T-cell (primary cell): ENCODE measurements around the gene ETV4. TPM values are rescaled to one million over a fixed set of nuclear protein-coding genes. Genes with fewer than 3 reads are reported as not detected.

ENCODE experiments used
- ATAC-seq, 4 experiments: fragments of 200-7000 bp in 3 of 4; fragments of 150-1000 bp in 1 of 4; cut with Tn5 transposase; replicated peaks in 1 of 4; 1 replicate in 3 of 4; 2 replicates in 1 of 4; pipeline ENCODE4 v1.10.0; 2021; ENCODE audit warnings: moderate library complexity in 3 of 4, mild to moderate bottlenecking in 2 of 4, moderate number of reproducible peaks in 1 of 4
- CTCF ChIA-PET, 2 donors: fragments of 300-600 bp; sonication (Branson Sonifier 250); formaldehyde crosslinking; loops; one replicate each; lab custom pipeline; 2022; ENCODE audit warnings: antibody characterized with exemption in 2 of 2; lab: Charles Lee
- POLR2A ChIA-PET, 2 donors: fragments of 300-600 bp; sonication (Branson Sonifier 250); formaldehyde crosslinking; loops; one replicate each; lab custom pipeline; 2022; ENCODE audit warnings: antibody characterized with exemption in 2 of 2; lab: Charles Lee
- DNase-seq, 35 experiments: peaks; one replicate each; pipeline versions ENCODE4 v3.0.0 to v3.0.0-alpha.2; 2013 to 2023
- H3K27ac ChIP-seq: one replicate; pipeline ENCODE4 v1.5.1; 2013; ENCODE audit warnings: low read length
- H3K27me3 ChIP-seq, 2 experiments: replicated peaks in 1 of 2; 1 replicate in 1 of 2; 2 replicates in 1 of 2; pipeline versions ENCODE4 v1.6.1 to v1.7.0; 2013; ENCODE audit warnings: low read length in 1 of 2, mixed read lengths in 1 of 2; ENCODE audit not compliant: control insufficient read depth in 2 of 2, insufficient read depth in 2 of 2; ENCODE audit errors: extremely low read depth in 1 of 2
- H3K36me3 ChIP-seq, 2 donors: 1 replicate in 1 of 2; 2 replicates in 1 of 2; pipeline versions ENCODE4 v1.6.1 to v1.7.0; 2013; ENCODE audit warnings: low read length in 1 of 2; ENCODE audit not compliant: control insufficient read depth in 2 of 2, insufficient read depth in 1 of 2; ENCODE audit errors: extremely low read depth in 1 of 2
- H3K4me1 ChIP-seq, 2 experiments: 1 replicate in 1 of 2; 2 replicates in 1 of 2; pipeline versions ENCODE4 v1.6.1 to v1.7.0; 2013; ENCODE audit warnings: low read length in 2 of 2, mixed read lengths in 1 of 2; ENCODE audit not compliant: insufficient read depth in 2 of 2, control insufficient read depth in 1 of 2; ENCODE audit errors: extremely low read depth in 1 of 2
- H3K4me3 ChIP-seq, 2 donors: 1 replicate in 1 of 2; 2 replicates in 1 of 2; pipeline versions ENCODE4 v1.5.1 to v1.7.0; 2013; ENCODE audit warnings: mild to moderate bottlenecking in 2 of 2, low read length in 1 of 2, moderate library complexity in 1 of 2; ENCODE audit not compliant: control insufficient read depth in 1 of 2; ENCODE audit errors: extremely low read depth in 1 of 2
- H3K9me3 ChIP-seq: 2 replicates; pipeline ENCODE4 v1.7.0; 2013
- H3K27ac Mint-ChIP-seq, 2 donors: one replicate each; pipeline ENCODE4 v1.8.0; 2020 to 2021; ENCODE audit warnings: mild to moderate bottlenecking in 2 of 2, mixed read lengths in 2 of 2
- H3K27me3 Mint-ChIP-seq, 2 donors: one replicate each; pipeline ENCODE4 v1.8.0; 2021 to 2022; ENCODE audit warnings: mixed read lengths in 2 of 2
- H3K36me3 Mint-ChIP-seq: one replicate; pipeline ENCODE4 v1.8.0; 2021; ENCODE audit warnings: mixed read lengths
- H3K4me1 Mint-ChIP-seq, 3 donors: one replicate each; pipeline ENCODE4 v1.8.0; 2020 to 2022; ENCODE audit warnings: mixed read lengths in 3 of 3, mild to moderate bottlenecking in 1 of 3
- H3K4me3 Mint-ChIP-seq, 3 donors: one replicate each; pipeline ENCODE4 v1.8.0; 2020 to 2022; ENCODE audit warnings: mild to moderate bottlenecking in 3 of 3, mixed read lengths in 3 of 3, moderate library complexity in 3 of 3
- H3K9me3 Mint-ChIP-seq, 3 donors: one replicate each; pipeline ENCODE4 v1.8.0; 2020 to 2022; ENCODE audit warnings: mixed read lengths in 3 of 3
- WGBS: methylation state at CpG from one replicate; pipeline ENCODE4 v1.1.5; 2013; ENCODE audit warnings: missing lambda C conversion rate; ENCODE audit not compliant: insufficient coverage; 5-methylcytosine and 5-hydroxymethylcytosine counted together
- total RNA-seq, 35 experiments: library from RNA in 6 of 35; stranded (reverse) in 6 of 35; fragments of 120-200 nt in 1 of 35; gene quantifications; one replicate each; pipeline versions ENCODE4 v1.2.1 to v1.2.4 and lab custom pipeline; 2013 to 2026

Gene ETV4
- total RNA-seq, 5 donors from 2014 or later (not counting 1 experiment from before 2014, with no cell fraction given), result 0.41 to 0.46 (median 0.44) TPM; not detected in 2

DNA sequence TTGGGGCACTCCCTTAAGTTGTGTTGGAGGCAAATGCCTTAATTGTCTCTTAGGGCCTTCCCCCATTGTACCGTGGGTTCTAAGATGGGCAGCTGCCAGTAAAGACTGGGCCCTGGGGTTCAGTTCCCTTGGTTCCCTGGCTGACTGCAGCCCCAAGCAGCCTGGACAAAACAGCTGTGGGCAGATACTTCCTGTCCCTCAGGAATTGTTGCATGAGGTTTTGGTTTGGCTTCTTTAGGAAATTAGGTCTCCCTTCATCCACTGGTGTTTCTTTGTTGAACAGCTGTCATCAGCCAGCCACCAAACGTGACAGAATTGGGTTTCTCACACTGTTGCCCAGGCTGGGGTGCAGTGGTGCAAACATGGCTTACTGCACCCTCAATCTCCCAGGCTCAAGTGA lies 42.0 kb upstream of the ETV4 start:
- no peak overlapping the region for H3K27ac Mint-ChIP-seq

DNA sequence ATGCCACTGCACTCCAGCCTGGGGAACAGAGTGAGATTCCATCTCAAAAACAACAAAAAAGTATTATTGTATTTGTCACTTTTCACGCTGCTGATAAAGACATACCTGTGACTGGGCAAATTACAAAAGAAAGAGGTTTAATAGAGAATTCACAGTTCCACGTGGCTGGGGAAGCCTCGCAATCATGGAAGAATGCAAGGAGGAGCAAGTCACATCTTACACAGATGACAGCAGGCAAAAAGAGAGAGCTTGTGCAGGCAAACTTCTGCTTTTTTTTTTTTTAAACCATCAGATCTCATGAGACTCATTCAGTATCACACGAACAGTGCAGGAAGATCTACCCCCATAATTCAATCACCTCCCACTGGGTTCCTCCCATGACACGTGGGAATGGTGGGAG lies 41.5 kb upstream of the ETV4 start:
- DNase-seq, result no peak
- 80% methylated on average over 1 of the region's 5 CpGs for WGBS
- H3K27ac ChIP-seq, result no peak overlapping the region
- H3K36me3 ChIP-seq, result no peaks in the 10 kb centered on the region
- no peak for ATAC-seq
- no peaks in the 10 kb centered on the region for H3K27me3 ChIP-seq
- CTCF ChIA-PET, result no interaction called here
- H3K4me3 ChIP-seq, result no peak overlapping the region
- Mint-ChIP-seq H3K27ac (no peak overlapping the region), H3K4me1 (no peaks in the 10 kb centered on the region), H3K36me3 (no peaks in the 10 kb centered on the region), H3K9me3 (no peaks in the 10 kb centered on the region), H3K4me3 (no peak overlapping the region), H3K27me3 (peaks cover 2 to 6% of the 10 kb centered on the region in 2 donors)
- H3K9me3 ChIP-seq, result no peaks in the 10 kb centered on the region
- H3K4me1 ChIP-seq, result no peaks in the 10 kb centered on the region
- POLR2A ChIA-PET, result no interaction called here

More for the DNA sequence above, 42.0 kb upstream of the ETV4 start:
- DNase-seq (no peak), ATAC-seq (no peak)
- no peaks in the 10 kb centered on the region for H3K4me1 ChIP-seq
- ChIA-PET CTCF (no interaction called here), POLR2A (no interaction called here)
- WGBS, result 80% methylated on average over 1 of the region's 2 CpGs
- H3K27ac ChIP-seq, result no peak overlapping the region
- H3K27me3 ChIP-seq, result no peaks in the 10 kb centered on the region
- no peaks in the 10 kb centered on the region for H3K36me3 ChIP-seq
- Mint-ChIP-seq H3K4me3 (no peak overlapping the region), H3K9me3 (no peaks in the 10 kb centered on the region), H3K27me3 (peaks cover 2 to 6% of the 10 kb centered on the region in 2 donors), H3K4me1 (no peaks in the 10 kb centered on the region), H3K36me3 (no peaks in the 10 kb centered on the region)
- no peaks in the 10 kb centered on the region for H3K9me3 ChIP-seq
- H3K4me3 ChIP-seq, result no peak overlapping the region

DNA sequence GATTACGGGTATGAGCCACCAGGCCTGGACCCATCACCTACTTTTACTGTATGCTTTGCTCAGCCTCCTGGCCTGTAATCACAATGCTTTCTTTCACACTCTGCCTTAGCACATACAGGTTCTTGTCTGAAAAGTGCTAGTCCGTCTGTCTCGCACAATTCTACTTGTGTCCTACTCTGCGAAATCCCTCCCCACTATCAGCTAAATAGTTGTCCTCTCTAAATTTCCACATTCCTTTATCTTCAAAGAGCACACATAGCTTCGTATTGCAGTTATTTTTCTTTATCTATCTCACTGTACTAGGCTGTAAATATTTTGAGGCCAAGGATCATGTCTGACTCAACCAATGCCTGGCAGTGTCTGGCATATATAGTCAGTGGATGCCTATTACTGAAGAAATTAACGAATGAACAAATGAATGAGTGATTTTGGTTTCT lies 38.5 kb upstream of the ETV4 start:
- Histone ChIP-seq H3K4me1 (no peaks in the 10 kb centered on the region), H3K9me3 (no peaks in the 10 kb centered on the region), H3K27me3 (peaks cover 0 to 2% of the 10 kb centered on the region in 2 experiments), H3K27ac (no peak overlapping the region), H3K4me3 (no peak overlapping the region), H3K36me3 (no peaks in the 10 kb centered on the region)
- Mint-ChIP-seq H3K36me3 (no peaks in the 10 kb centered on the region), H3K4me1 (peaks cover under 1 to 2% (median 1%) of the 10 kb centered on the region in 3 donors), H3K9me3 (no peaks in the 10 kb centered on the region), H3K27ac (no peak overlapping the region), H3K4me3 (no peak overlapping the region), H3K27me3 (peaks cover 2 to 6% of the 10 kb centered on the region in 2 donors)
- ChIA-PET CTCF (interaction anchor here in 1 of 2 donors (0.5 to 1.3 kb wide), 2 partner anchors 63 to 89 kb away, joined by 3 to 4 read pairs; no protein-coding TSS in a partner anchor), POLR2A (no interaction called here)
- DNase-seq (no peak), ATAC-seq (no peak)
- 92% methylated on average over 3 of the region's 6 CpGs for WGBS

DNA sequence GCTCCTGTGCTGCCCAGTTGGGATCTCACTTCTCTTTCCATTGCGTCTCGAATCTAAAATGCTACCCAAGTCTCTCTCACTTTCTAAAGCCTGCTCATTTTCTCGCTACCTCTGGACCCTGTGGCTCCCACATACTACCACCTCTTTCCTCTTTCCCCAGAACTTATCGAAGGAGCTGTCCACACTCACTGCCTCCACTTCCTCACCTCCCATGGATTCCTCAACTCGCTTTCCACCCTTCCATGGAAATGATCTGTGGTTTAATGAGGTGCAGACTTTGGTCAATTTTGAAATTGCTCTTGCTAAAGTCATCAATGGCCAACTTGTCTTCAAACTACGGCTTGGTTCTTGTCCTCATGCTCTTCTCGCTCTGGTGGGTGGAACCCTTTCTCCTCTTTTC lies 37.2 kb upstream of the ETV4 start:
- no peak for ATAC-seq
- WGBS, result 79% methylated on average over 5 of the region's 7 CpGs

DNA sequence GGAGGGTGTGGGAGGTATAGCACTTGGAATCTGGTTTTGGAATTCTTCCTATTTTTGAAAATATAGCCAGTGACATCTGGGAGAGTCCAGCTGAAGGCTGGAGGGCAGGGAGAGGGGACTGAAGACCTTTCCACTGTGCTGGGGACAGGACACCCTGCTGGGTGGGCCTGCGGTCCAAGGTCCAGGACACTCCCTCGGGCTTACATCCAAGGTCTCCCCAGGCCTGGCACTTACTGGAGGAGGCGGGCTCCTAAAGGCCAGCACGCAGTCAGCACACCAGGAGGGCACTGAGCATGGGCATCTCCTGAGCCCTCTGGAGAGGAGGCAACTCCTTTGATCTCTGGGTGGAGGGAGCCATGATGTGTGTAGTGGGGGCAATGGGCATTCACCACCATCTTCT lies 35.5 kb upstream of the ETV4 start:
- Mint-ChIP-seq H3K36me3 (no peaks in the 10 kb centered on the region), H3K27ac (no peak overlapping the region), H3K27me3 (peaks cover 3 to 12% of the 10 kb centered on the region in 2 donors), H3K4me3 (no peak overlapping the region), H3K4me1 (peaks cover 14 to 19% (median 15%) of the 10 kb centered on the region in 3 donors), H3K9me3 (no peaks in the 10 kb centered on the region)
- POLR2A ChIA-PET, result no interaction called here
- CTCF ChIA-PET, result no interaction called here
- no peak for DNase-seq
- H3K36me3 ChIP-seq, result no peaks in the 10 kb centered on the region
- WGBS, result 100% methylated on average over 2 of the region's 4 CpGs
- H3K27ac ChIP-seq, result no peak overlapping the region
- H3K27me3 ChIP-seq, result peaks cover 0 to 2% of the 10 kb centered on the region in 2 experiments
- peaks cover 4 to 17% of the 10 kb centered on the region in 2 experiments for H3K4me1 ChIP-seq
- no peak for ATAC-seq
- H3K4me3 ChIP-seq, result no peak overlapping the region
- no peaks in the 10 kb centered on the region for H3K9me3 ChIP-seq

More for the DNA sequence above, 37.2 kb upstream of the ETV4 start:
- POLR2A ChIA-PET, result no interaction called here
- no peak overlapping the region for H3K4me3 ChIP-seq
- H3K9me3 Mint-ChIP-seq, result no peaks in the 10 kb centered on the region
- CTCF ChIA-PET, result interaction anchor here in 1 of 2 donors (1.3 kb wide), 1 partner anchor 90 kb away, joined by 4 read pairs; no protein-coding TSS in a partner anchor
- no peak overlapping the region for H3K4me3 Mint-ChIP-seq
- no peaks in the 10 kb centered on the region for H3K36me3 Mint-ChIP-seq
- no peaks in the 10 kb centered on the region for H3K9me3 ChIP-seq
- peaks cover 2 to 12% of the 10 kb centered on the region in 2 donors for H3K27me3 Mint-ChIP-seq
- H3K27me3 ChIP-seq, result peaks cover 0 to 2% of the 10 kb centered on the region in 2 experiments
- DNase-seq, result no peak
- peaks cover under 1 to 13% of the 10 kb centered on the region in 2 experiments for H3K4me1 ChIP-seq
- no peak overlapping the region for H3K27ac ChIP-seq
- peaks cover 14 to 16% (median 15%) of the 10 kb centered on the region in 3 donors for H3K4me1 Mint-ChIP-seq
- no peaks in the 10 kb centered on the region for H3K36me3 ChIP-seq
- H3K27ac Mint-ChIP-seq, result no peak overlapping the region

DNA sequence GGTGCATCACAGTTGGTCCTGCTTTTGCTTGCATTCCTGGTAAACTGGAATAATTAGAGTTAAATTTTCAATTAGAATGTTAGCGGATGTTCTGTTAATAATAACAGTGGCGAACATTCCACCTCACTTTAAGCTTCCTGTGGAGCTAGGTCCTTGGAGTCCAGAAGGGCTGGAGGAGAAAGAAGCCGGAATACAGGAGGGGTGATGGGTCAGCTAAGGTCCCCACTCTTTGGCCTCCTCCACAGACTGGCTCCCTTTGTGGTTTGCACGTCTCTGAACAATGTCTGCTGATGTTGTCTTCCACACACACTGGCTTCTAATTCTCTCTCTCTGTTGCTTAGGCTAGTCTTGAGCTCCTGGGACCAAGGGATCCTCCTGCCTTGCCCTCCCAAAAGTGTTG lies 35.0 kb upstream of the ETV4 start:
- H3K4me1 ChIP-seq, result peaks cover 4 to 17% of the 10 kb centered on the region in 2 experiments
- H3K36me3 ChIP-seq, result no peaks in the 10 kb centered on the region
- no peak overlapping the region for H3K27ac ChIP-seq
- 60% methylated on average over 1 of the region's 4 CpGs for WGBS
- no peak overlapping the region for H3K4me3 Mint-ChIP-seq
- no peaks in the 10 kb centered on the region for H3K36me3 Mint-ChIP-seq
- H3K9me3 Mint-ChIP-seq, result no peaks in the 10 kb centered on the region
- ATAC-seq (no peak), DNase-seq (no peak)
- H3K9me3 ChIP-seq, result no peaks in the 10 kb centered on the region
- H3K4me3 ChIP-seq, result no peak overlapping the region
- POLR2A ChIA-PET, result no interaction called here
- peaks cover 0 to 2% of the 10 kb centered on the region in 2 experiments for H3K27me3 ChIP-seq
- H3K27ac Mint-ChIP-seq, result no peak overlapping the region
- H3K27me3 Mint-ChIP-seq, result peaks cover 5 to 12% of the 10 kb centered on the region in 2 donors
- CTCF ChIA-PET, result no interaction called here
- peaks cover 15 to 21% (median 16%) of the 10 kb centered on the region in 3 donors for H3K4me1 Mint-ChIP-seq
